GM10248 (cell line): ENCODE measurements around the gene TCF12.

ENCODE experiments used
- CTCF ChIA-PET: fragments of 300-600 bp; sonication (Branson Sonifier 250); formaldehyde crosslinking; extraction: SDS; loops from one replicate; lab custom pipeline; 2021; ENCODE audit warnings: antibody characterized with exemption; lab: Yijun Ruan, JAX
- POLR2A ChIA-PET: fragments of 350-650 bp; sonication (Branson Sonifier 250); formaldehyde crosslinking; extraction: SDS; loops from one replicate; lab custom pipeline; 2020; ENCODE audit warnings: antibody characterized with exemption; lab: Yijun Ruan, JAX
- DNase-seq: peaks from one replicate; pipeline ENCODE4 v3.0.0; 2012; ENCODE audit errors: extremely low spot score
- TF ChIP-seq, protein P1 (sequence below): IDR thresholded peaks from 2 replicates; pipeline ENCODE4 v1.5.1; 2012; ENCODE audit warnings: mild to moderate bottlenecking, low read depth; ENCODE audit errors: extremely low read depth, missing control alignments, control extremely low read depth

The TCF12 gene

DNA sequence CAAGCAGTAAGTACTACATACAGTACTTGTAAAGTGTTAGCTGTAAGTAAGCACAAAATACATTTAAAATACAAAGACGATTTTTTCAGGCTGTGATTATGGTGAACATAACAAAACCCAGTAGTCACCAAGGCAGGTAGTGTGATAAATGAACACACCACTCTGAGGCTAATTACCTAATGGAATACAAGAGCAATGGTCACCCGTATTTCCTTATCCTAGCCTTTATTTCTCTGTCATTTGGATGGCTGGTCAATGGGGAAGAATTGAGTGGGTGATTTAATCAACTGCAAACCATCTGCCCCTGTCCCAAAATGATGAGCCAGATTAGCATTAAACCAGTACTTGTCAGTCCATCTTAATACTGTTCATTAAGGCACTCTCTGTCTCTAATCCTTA is 368.7 kb downstream of the TCF12 start:
- TF ChIP-seq, protein P1, sequence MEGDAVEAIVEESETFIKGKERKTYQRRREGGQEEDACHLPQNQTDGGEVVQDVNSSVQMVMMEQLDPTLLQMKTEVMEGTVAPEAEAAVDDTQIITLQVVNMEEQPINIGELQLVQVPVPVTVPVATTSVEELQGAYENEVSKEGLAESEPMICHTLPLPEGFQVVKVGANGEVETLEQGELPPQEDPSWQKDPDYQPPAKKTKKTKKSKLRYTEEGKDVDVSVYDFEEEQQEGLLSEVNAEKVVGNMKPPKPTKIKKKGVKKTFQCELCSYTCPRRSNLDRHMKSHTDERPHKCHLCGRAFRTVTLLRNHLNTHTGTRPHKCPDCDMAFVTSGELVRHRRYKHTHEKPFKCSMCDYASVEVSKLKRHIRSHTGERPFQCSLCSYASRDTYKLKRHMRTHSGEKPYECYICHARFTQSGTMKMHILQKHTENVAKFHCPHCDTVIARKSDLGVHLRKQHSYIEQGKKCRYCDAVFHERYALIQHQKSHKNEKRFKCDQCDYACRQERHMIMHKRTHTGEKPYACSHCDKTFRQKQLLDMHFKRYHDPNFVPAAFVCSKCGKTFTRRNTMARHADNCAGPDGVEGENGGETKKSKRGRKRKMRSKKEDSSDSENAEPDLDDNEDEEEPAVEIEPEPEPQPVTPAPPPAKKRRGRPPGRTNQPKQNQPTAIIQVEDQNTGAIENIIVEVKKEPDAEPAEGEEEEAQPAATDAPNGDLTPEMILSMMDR: no peak
- CTCF ChIA-PET: interaction anchor here (1.0 to 1.8 kb wide), 6 partner anchors 15 to 140 kb away, joined by 3 to 8 read pairs (median 4); no protein-coding TSS in a partner anchor
- POLR2A ChIA-PET: interaction anchor here (0.6 kb wide), 1 partner anchor 11 kb away, joined by 4 read pairs; no protein-coding TSS in a partner anchor
- DNase-seq: no peak

DNA sequence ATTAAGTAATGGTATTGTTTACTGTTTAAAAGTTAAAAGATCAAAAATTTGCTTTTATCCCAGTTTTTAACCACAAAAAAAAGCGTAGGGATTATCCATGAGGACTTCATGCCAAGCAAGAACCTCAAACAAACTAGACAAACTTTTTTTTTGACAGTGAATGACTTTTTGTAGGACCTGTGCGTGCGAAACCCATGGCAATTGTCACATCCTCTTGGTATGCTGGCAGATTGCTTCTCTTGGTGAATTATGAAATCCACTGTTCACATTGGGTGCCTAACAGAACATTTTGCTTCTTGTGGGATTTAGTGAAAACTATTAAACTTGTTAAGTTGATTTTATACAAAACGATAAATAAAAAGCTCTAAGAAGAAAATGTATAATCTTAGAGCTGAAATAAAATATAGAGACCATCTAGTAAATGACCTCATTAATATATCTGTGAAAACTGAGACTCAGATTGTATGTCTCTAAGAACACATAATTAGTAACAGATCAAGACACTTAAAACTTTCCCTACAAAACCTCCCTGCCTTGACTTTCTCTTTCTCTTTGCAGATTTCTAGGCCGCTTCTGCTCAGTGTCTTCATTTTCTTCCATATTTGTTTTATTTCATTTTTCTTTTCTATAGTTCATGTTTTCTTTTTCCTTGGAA is 370.6 kb downstream of the TCF12 start:
- ChIA-PET CTCF (interaction anchor here (0.6 to 1.2 kb wide), 5 partner anchors 9 to 796 kb away, joined by 3 to 7 read pairs (median 3); no protein-coding TSS in a partner anchor), POLR2A (no interaction called here)

DNA sequence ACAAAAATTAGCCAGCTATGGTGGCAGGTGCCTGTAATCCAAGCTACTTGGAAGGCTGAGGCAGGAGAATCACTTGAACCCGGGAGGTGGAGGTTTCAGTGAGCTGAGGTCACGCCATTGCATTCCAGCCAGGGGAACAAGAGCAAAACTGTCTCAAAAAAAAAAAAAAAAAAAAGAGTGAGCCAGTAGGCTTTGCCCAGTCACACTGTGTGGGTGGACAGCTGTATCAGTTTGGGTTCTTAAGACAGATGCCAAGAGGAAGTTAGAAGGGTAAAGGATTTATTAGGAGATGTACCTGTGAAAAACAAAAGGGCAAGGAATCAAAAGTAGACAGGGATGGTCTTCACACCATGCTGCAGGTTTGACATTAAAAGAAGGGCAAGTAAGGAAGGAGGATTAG is 371.7 kb downstream of the TCF12 start:
- ChIA-PET POLR2A (no interaction called here), CTCF (interaction anchor here (0.6 to 1.2 kb wide), 4 partner anchors 10 to 797 kb away, joined by 3 to 7 read pairs (median 4); no protein-coding TSS in a partner anchor)
- TF ChIP-seq, protein P1: no peak
- DNase-seq: no peak

More for the DNA sequence above, 370.6 kb downstream of the TCF12 start:
- DNase-seq: no peak
- TF ChIP-seq, protein P1: no peak

DNA sequence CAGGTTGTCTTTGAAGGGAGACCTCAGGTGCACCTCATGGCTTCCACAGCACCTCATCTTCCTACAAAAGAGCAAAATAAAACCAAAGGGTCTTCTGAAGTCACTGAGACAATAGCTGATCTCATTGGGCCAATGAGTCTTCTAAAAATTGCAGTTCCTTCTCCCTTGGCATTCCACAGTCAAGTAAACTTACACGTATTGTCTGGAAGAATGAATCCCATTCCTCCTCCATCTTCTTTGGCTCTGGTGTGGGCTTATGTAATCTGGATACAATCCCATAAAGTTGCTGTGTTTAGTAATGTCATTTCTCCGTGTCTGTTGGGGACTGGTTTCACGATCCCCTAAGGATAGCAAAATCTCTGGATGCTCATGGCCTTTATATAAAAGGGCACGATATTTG is 372.4 kb downstream of the TCF12 start:
- POLR2A ChIA-PET: no interaction called here
- no peak for DNase-seq
- CTCF ChIA-PET: no interaction called here
- TF ChIP-seq, protein P1: no peak

DNA sequence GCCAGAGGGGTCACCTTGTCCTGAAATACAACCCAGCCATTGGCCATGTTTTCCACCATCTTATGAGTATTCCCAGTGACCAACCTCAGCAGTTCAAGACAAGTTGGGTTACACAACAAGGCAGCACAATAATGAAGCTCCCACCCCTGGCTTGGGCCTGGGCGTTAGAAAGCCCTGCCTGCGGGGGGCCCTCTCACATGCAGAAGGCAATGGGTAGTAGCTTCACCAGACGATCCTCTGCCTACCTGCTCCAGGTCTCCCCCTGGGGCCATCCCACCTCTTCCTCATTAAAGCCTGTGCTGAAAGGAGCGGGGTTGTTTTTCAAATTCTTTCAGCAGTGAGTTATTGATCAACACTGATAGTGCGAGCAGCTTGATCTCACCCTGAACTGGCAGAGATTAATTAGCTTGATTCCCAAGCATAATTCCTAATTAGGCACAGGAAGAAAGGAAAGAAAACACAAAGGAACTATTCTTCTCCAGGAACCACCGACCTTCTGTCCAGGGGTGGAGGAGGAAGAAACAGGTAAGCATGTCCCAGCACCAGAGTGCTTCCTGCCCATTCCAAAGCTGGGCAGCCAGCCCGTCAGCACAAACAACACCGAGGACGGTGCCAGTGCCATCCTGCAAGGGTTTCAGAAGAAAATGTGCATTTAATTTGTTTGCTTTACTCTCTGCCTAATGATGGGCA is 378.2 kb downstream of the TCF12 start:
- CTCF ChIA-PET: interaction anchor here (0.8 to 3.4 kb wide), 3 partner anchors 10 to 151 kb away, joined by 3 to 16 read pairs (median 3); no protein-coding TSS in a partner anchor
- no peak for DNase-seq
- POLR2A ChIA-PET: no interaction called here
- TF ChIP-seq, protein P1: no peak

DNA sequence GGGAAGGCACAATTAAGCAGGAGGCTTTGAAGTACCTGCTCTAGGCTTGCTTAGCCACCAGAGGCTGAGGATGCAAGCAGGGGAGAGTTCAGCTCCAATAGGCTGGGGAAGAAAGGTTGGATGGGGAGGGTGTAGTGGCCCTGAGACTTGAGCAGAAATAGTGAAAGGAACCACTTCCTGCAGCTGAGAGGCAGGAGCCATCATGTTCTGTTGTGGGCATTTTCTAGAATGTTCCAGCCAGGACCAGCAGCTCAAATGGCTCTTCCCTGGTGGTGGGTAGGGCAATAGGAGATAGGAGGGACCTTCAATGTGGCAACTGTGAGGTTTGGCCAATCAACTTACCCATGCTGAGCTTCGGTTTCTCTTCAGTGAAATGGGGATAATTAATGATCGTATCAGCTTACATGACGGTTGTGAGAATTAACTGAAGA is 378.7 kb downstream of the TCF12 start:
- TF ChIP-seq, protein P1: no peak
- ChIA-PET POLR2A (no interaction called here), CTCF (interaction anchor here (0.8 to 3.4 kb wide), 3 partner anchors 10 to 152 kb away, joined by 3 to 16 read pairs (median 3); no protein-coding TSS in a partner anchor)
- DNase-seq: no peak
